GM19238 (cell line): Measurements from ENCODE around the gene DPF3.

Experiments
- DNase-seq: peaks from one replicate; pipeline ENCODE4 v3.0.0; 2011; ENCODE audit warnings: low spot score; ENCODE audit not compliant: insufficient read length

The DPF3 gene

GRCh38 chr14:72800848-72801370, 93.0 kb downstream of the DPF3 start:
- DNase-seq: no peak

GRCh38 chr14:72800296-72800695, 93.6 kb downstream of the DPF3 start:
- DNase-seq: no peak

DNA sequence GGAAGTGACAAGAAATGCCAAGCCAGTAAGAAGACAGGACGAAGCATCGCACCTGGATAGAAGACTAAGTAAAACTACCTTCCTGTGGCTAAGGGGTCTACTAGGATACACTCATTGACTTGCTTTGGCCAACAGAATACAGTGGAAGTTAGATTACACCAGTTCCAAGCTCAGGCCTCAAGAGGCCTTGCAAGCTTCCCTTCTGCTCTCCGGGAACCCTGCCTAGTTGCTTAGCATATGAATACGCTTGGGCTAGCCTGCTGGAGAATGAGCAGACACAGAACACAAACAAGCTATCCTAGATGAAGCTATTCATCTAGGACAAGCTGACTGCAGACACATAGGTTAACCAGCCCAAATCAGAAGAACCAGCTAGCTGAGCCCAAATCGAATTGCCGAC, 97.0 kb downstream of the DPF3 start:
- no peak for DNase-seq

- DNase-seq: no peak
Measured at GRCh38 chr14:72793156-72793939, 100.6 kb downstream of the DPF3 start.

GRCh38 chr14:72792051-72792788, 101.7 kb downstream of the DPF3 start:
- no peak for DNase-seq

DNA sequence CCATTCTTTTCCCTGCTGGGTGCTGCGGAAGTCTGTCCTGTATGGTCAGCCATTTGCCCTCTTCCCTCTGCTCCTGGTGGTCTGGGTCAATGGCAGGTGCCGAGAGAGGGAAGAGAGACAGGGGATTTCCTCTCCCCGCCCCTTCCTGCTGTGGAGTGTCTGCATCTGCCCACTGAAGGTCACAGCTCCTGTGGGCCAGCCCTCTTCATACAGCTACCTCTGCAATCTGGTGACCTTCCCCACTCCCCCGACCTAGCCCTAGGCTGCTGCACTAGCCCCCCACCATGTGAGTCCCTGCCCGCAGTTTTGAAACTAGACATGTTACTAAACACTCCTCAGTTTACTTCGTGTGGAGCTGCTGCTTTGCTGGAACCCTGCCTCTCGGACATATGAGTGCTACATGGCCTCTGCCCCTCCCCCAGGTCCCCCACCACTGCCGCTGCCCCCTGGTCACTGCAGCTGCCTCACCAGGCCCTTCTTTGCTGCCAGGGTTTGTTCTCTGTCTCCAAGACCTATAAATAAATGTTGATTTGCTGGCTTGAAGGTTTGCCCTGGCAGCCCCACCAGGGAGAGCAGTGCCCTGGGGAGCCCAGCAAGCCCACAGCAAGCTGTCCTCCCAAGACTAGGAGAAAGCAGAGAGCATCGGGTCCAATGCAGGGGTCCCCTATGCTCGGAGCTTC, 102.9 kb downstream of the DPF3 start:
- DNase-seq: no peak

DNA sequence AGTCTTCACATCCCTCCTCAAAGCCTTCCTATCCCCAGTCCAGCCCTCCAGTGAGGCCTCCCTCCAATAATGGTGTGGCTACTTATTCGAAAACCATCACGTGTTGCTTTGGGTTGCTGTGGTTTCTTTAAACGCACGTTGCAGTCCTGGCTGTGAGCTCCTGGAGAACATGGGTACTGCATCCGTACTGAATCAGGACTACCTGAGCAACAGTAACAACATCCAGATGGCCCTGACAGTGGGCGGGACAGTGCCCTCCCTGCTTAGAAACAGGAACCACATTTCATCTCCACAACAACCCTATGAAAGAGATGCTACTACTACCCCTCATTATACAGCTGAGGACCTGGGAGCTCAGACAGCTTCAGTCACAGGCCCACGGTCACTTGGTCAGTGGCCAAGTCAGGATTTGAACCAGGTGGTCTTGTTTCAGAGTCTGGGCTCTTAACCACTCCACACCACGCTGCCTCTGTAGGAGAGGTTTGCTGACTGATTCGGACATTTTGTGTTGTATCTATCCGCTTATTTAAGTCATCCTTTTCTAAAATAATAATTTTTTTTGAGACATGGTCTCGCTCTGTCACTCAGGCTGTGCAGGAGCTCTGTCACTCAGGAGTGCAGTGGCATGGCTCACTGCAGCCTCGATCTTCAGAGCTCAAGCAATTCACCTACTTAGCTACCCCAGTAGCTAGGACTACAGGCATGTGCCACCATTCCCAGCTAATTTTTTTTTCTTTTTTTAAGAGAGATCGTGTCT, 104.8 kb downstream of the DPF3 start:
- no peak for DNase-seq

DNA sequence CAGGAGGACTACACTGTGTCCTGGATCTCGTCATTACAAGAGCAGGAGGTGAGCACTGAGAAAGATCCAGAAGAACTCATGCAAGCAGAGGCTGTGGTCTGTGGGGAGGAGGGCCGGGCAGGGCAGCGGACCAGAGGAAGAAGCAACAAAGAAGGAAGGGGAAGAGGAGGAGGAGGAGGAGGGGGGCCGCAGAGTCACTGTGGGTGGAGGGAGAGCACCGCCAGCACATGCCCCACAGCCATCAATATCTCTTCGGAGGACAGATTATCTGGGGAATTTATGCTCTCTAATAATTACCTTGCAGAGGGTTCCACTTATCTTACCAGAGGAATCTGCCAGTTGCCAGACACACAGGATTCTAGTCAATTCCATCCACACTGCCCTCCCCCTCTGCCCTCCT, 105.6 kb downstream of the DPF3 start:
- no peak for DNase-seq

- DNase-seq: no peak
Measured at GRCh38 chr14:72787841-72788240, 106.1 kb downstream of the DPF3 start.

DNA sequence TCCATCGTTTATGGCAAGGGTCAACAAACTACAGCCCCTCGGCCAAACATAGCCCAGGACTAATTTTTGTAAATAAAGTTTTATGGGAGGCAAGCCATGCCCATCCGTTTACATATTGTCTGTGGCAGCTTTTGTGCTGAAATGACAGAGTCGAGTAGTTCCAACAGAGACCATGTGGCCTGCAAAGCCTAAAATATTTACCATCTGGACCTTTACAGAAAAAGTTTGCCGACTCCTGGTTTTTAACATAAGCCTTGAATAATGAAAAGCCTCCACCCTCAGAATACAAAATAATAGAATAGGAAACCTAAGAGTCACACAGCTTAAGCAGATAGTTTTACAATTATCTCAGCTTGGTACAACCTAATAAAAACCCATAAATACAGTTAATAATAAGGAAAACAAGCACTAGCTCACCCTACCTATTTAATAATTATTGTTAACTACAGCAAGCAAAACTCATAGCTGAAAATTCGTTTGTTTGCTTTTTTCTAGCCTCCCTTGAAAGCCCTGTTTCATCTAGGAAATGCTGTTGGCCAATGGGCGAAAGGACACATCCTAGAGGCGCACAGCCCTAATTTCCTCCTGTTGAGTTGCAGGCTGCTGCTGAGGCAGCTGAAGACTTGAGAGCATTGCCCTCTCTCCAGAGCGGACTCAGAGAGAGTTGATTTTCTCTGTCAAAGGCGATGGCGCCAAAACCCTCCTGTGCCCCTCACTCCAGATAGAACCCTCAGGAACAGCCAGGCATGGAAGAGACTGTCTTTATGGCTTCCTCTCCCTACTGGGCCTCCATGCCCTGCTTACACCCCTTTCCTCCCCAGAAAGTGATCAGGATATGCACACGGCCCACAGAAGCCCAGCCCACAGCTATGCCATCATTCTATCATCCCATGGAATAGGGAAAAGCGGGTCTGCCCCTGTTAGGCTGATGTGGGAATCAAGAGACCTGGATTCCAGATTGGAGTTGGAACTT, 107.2 kb downstream of the DPF3 start:
- no peak for DNase-seq

DNA sequence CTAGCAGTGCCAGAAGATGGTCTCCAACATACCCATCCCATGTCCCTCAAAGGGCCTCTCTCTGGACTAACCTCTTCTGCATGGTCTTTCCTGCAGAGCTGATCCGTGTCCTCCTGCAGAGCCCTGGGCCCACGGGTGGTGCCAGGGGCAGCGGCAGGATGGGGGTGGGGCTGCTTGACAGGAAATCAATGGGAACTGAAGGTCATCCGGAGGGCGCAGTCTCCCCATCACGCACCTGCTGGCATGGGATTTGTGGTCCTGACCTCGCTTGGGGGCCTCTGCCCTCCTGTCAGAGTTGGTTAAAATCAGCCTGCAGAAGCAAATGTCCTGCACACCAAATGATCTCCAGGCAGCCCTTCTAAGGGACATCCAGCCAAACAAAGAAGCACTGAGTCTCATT, 110.2 kb downstream of the DPF3 start:
- DNase-seq: no peak

- DNase-seq: no peak
Measured at GRCh38 chr14:72782817-72783216, 111.1 kb downstream of the DPF3 start.

DNA sequence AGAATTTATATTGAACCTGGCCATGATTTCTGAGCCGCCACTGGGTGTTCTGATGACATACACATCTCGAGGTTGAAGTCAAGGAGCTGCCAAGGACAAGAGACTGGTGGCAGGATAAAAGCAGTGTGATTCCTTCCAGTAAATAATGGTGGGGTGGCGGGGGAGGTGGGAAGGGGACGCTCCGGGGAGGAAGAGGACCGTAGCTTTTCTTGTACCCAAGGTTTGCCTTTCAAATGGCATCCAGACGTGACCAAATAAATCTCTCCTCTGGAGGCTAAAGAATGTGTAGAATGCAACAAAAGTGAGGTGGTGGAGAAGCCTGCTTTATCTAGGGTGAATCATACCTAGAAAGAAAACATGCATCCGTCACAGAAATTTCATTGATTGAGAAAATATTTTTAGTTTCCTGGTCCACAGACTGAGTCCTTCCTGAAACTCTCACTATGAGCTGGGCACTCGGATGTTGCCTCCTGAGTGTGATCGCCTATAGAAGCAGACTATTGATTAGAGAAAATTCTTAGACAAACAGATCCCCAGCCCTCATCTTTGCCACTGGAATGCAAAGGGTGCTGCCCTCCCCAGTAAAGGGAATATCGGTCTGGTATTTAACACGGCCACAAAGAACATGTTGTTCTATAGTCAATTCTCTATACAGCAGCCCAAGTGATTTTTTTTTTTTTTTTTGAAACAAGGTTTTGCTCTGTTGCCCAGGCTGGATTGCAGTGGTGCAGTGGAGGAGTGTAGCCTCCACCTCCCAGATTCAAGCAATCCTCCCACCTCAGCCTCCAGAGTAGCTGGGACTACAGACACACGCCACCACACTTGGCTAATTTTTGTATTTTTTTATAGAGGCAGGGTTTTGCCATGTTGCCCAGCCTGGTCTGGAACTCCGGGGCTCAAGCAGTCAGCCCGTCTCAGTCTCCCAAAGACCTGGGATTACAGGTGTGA, 112.1 kb downstream of the DPF3 start:
- no peak for DNase-seq

- DNase-seq: no peak
Measured at GRCh38 chr14:72780751-72781150, 113.2 kb downstream of the DPF3 start.

- no peak for DNase-seq
Measured at GRCh38 chr14:72779679-72780078, 114.2 kb downstream of the DPF3 start.

DNA sequence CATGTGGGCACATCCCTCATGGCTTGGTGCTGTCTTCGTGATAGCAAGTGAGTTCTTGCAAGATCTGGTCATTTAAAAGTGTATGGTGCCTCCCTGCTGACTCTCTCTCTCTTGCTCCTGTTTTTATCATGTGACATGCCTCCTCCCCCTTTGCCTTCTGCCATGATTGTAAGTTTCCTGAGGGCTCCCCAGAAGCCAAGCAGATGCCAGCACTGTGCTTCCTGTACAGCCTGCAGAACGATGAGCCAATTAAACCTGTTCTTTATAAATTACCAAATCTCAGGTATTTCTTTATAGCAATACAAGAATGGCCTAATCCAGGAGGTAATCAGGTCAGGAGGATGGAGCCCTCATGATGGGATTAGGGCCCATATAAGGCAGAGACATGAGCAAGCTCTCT, 116.3 kb downstream of the DPF3 start:
- no peak for DNase-seq

DNA sequence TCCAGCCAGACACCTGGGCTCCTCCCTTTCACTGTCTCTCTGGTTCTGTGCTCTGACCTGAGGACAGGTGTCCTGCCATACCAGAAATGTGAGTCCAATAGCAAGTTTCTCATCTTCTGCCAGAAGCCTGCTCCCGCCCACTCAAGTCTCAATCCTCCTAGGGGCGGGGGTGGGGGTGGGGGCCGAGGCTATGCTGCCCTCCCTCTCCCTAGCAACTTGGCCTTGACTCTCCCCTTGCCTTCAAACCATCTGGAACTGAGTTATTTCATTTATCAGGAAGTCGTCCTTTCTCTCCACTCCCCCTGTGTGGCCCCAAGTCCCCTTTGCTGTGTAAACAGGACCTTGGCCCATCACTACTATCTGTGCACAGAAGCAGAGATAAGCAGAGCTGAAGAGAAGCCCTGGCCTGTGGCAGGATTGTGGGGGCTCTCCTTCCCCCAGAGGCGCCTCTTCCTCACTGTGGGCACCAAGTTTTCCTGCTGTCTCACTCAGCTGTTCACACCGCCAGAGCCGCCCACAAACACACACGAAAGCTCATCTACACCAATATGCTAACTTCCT, 117.1 kb downstream of the DPF3 start:
- no peak for DNase-seq

DNA sequence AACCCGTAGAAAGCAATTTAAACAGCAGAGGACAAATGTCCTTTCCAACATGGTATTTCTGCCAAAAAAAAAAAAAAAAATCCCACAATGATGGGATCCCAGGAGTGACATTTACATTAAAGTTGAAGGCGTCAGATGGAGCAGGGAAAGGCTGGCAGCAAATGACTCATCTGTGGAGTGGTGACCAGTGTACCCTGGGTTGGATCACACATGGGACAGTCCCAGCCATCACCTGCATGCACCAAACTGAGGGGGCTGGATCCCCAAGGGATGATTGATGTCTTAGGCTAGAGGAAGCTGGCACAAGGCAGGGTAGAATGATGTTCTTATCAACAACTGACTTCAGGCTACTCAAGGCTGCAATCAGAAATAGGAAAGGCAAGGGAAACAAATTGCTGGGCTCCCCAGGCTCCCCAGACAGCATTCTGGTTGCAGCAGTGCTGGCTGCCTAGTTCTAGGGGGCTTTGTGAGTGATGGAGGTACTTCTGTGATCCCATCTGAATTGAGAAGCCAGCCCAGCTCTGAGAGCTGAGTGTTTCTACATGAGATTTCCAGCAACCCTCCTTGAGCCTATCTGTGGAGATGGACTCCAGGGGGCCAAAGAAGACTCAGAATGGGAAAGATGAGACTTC, 117.9 kb downstream of the DPF3 start:
- no peak for DNase-seq
